Heart left ventricle (tissue), 13 donors: Measurements from ENCODE around the gene DTNA.

Experiments
- POLR2A ChIP-seq, 2 donors: fragments of 450-650 bp; IDR thresholded peaks; one replicate each; pipeline ENCODE4 v1.6.1; 2017; ENCODE audit warnings: antibody characterized with exemption in 2 of 2, mild to moderate bottlenecking in 2 of 2, moderate library complexity in 2 of 2
- TF ChIP-seq, protein P1 (sequence below), 12 donors: fragments of 200-600 bp; sonication (generic) in 4 of 12; IDR thresholded peaks; one replicate each; pipeline versions ENCODE4 v1.5.0 to v1.8.0; 2018 to 2022; ENCODE audit warnings: antibody characterized with exemption in 12 of 12, mild to moderate bottlenecking in 5 of 12
- donor health status: ischemic (EF 13 %, LVEDD 7.1; RV severe dilation, severe dysfunction).
- donor health status: DM: no; HTN: yes; CAD: no.
- donor health status: DM: no; HTN: no; CAD: no.
- donor health status: ischemic (EF 25% LVEDD 6.9; RV normal size, moderate dysfunction).
- donor health status: ischemic (EF 25% LVEDD 5.7; RV mildly dilated, moderate dysfunction).
- donor health status: ischemic (EF 35%, LVEDD 5.7; RV mildly dilated, moderate dysfunction).
- donor health status: nonischemic (EF 11% LVEDD 7.7; RV severe dilation, severe dysfunction).
- donor health status: DM: yes; HTN: yes; CAD: no.
- donor health status: PGD.
- donor health status: ischemic (EF 29% LVEDD 5.4; RV normal size, mild dysfunction).
- donor health status: nonischemic (EF 23%, LVEDD 6.1; RV moderate dilation, normal function).

- TF ChIP-seq, protein P1, sequence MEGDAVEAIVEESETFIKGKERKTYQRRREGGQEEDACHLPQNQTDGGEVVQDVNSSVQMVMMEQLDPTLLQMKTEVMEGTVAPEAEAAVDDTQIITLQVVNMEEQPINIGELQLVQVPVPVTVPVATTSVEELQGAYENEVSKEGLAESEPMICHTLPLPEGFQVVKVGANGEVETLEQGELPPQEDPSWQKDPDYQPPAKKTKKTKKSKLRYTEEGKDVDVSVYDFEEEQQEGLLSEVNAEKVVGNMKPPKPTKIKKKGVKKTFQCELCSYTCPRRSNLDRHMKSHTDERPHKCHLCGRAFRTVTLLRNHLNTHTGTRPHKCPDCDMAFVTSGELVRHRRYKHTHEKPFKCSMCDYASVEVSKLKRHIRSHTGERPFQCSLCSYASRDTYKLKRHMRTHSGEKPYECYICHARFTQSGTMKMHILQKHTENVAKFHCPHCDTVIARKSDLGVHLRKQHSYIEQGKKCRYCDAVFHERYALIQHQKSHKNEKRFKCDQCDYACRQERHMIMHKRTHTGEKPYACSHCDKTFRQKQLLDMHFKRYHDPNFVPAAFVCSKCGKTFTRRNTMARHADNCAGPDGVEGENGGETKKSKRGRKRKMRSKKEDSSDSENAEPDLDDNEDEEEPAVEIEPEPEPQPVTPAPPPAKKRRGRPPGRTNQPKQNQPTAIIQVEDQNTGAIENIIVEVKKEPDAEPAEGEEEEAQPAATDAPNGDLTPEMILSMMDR (IDR thresholded peaks at IDR 0.05): no peak
- TF ChIP-seq POLR2A (IDR thresholded peaks at IDR 0.05): no peak
These were observed 63.3 kb downstream of the DTNA start for GRCh38 chr18:34773378-34773777.
